GM10248 (cell line): ENCODE measurements around the gene LAMB2.

Experiments used
- CTCF ChIA-PET: fragments of 300-600 bp; sonication (Branson Sonifier 250); formaldehyde crosslinking; extraction: SDS; loops from one replicate; lab custom pipeline; 2021; ENCODE audit warnings: antibody characterized with exemption; lab: Yijun Ruan, JAX
- POLR2A ChIA-PET: fragments of 350-650 bp; sonication (Branson Sonifier 250); formaldehyde crosslinking; extraction: SDS; loops from one replicate; lab custom pipeline; 2020; ENCODE audit warnings: antibody characterized with exemption; lab: Yijun Ruan, JAX
- DNase-seq: peaks from one replicate; pipeline ENCODE4 v3.0.0; 2012; ENCODE audit errors: extremely low spot score
- TF ChIP-seq, protein P1 (sequence below): IDR thresholded peaks from 2 replicates; pipeline ENCODE4 v1.5.1; 2012; ENCODE audit warnings: mild to moderate bottlenecking, low read depth; ENCODE audit errors: extremely low read depth, missing control alignments, control extremely low read depth

LAMB2 gene

GRCh38 chr3:49161808-49162530, 29.1 kb upstream of the LAMB2 start:
- no peak for DNase-seq
- TF ChIP-seq, protein P1, sequence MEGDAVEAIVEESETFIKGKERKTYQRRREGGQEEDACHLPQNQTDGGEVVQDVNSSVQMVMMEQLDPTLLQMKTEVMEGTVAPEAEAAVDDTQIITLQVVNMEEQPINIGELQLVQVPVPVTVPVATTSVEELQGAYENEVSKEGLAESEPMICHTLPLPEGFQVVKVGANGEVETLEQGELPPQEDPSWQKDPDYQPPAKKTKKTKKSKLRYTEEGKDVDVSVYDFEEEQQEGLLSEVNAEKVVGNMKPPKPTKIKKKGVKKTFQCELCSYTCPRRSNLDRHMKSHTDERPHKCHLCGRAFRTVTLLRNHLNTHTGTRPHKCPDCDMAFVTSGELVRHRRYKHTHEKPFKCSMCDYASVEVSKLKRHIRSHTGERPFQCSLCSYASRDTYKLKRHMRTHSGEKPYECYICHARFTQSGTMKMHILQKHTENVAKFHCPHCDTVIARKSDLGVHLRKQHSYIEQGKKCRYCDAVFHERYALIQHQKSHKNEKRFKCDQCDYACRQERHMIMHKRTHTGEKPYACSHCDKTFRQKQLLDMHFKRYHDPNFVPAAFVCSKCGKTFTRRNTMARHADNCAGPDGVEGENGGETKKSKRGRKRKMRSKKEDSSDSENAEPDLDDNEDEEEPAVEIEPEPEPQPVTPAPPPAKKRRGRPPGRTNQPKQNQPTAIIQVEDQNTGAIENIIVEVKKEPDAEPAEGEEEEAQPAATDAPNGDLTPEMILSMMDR = no peak
- ChIA-PET POLR2A (no interaction called here), CTCF (interaction anchor here (1.4 to 2.7 kb wide), 2 partner anchors 9 to 174 kb away, joined by 3 to 16 read pairs; partner anchors contain the start of gene KLHDC8B)

- POLR2A ChIA-PET = interaction anchor here (0.6 to 0.7 kb wide), 2 partner anchors 67 to 86 kb away, joined by 3 to 6 read pairs; no protein-coding TSS in a partner anchor
- TF ChIP-seq, protein P1 = no peak
- DNase-seq = no peak
- CTCF ChIA-PET = interaction anchor here (1.4 to 2.7 kb wide), 2 partner anchors 9 to 173 kb away, joined by 3 to 16 read pairs; partner anchors contain the start of gene KLHDC8B
Observed at GRCh38 chr3:49161197-49161596, 28.3 kb upstream of the LAMB2 start.

- TF ChIP-seq, protein P1 = no peak
- ChIA-PET POLR2A (interaction anchor here (0.9 kb wide), 1 partner anchor 182 kb away, joined by 4 read pairs; no protein-coding TSS in a partner anchor), CTCF (interaction anchor here (1.6 to 6.8 kb wide), 3 partner anchors 11 to 171 kb away, joined by 5 to 43 read pairs (median 10); partner anchors contain the start of genes KLHDC8B and USP19)
- no peak for DNase-seq
Observed at GRCh38 chr3:49158792-49159191, 25.9 kb upstream of the LAMB2 start.

DNA sequence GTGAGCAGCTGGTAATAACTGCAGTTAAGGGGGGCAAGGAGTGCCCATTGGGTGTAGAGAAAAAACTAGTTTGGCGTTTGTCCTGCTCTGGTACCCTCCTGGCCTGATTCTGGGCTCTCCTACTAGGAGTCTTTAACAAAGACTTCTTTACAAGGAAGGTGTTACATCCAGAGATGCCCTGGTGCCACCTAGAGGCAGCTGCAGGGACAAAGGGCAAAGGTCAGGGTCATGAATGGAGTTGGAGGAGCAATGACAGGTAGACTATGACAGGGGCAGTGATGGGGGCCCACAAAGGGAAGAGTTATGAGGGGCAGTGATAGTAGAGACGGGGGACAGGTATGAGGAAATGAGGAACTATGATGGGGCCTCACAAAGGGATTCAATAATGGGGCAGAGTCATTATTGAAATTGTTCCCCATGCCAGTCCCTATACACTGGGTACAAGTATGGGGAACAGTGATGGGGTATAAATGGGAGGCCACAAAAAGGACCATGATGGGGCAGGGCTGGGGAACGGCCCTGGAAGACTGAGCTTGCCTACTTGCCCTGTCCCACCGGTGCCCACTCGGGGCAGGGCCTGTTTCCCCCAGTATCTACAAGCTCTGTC, 25.4 kb upstream of the LAMB2 start:
- TF ChIP-seq, protein P1 = peak; percentile 57
- POLR2A ChIA-PET = interaction anchor here (0.6 to 0.9 kb wide), 2 partner anchors 182 to 449 kb away, joined by 4 read pairs; no protein-coding TSS in a partner anchor
- DNase-seq = no peak
- CTCF ChIA-PET = interaction anchor here (1.6 to 6.8 kb wide), 4 partner anchors 12 to 170 kb away, joined by 5 to 43 read pairs (median 8); partner anchors contain the start of genes KLHDC8B, P4HTM and USP19

GRCh38 chr3:49157289-49157688, 24.4 kb upstream of the LAMB2 start:
- POLR2A ChIA-PET = interaction anchor here (0.6 kb wide), 1 partner anchor 448 kb away, joined by 4 read pairs; no protein-coding TSS in a partner anchor
- TF ChIP-seq, protein P1 = no peak
- CTCF ChIA-PET = interaction anchor here (1.3 to 6.8 kb wide), 5 partner anchors 13 to 292 kb away, joined by 4 to 43 read pairs (median 5); partner anchors contain the start of genes KLHDC8B, P4HTM and USP19
- no peak for DNase-seq

- ChIA-PET CTCF (interaction anchor here (1.6 to 6.8 kb wide), 2 partner anchors 12 to 17 kb away, joined by 6 to 43 read pairs; partner anchors contain the start of gene KLHDC8B), POLR2A (no interaction called here)
- no peak for DNase-seq
- TF ChIP-seq, protein P1 = no peak
Observed at GRCh38 chr3:49153349-49153912, 20.6 kb upstream of the LAMB2 start.
